GM23338 (cell line): ENCODE results near the gene SMG6. TPM values are rescaled to one million over a fixed set of nuclear protein-coding genes. Genes with fewer than 3 reads are reported as not detected.

Experiments used
- ATAC-seq: fragments of 200-7000 bp; cut with Tn5 transposase; 3 replicates; pipeline ENCODE4 v1.9.1; 2020
- DNase-seq: peaks from one replicate; pipeline ENCODE4 v3.0.0-alpha.2; 2015; ENCODE audit warnings: low spot score
- H2AFZ ChIP-seq: fragments of 200-600 bp; sonication (generic); 2 replicates; pipeline ENCODE4 v1.8.0; 2016; ENCODE audit warnings: antibody characterized with exemption, mild to moderate bottlenecking, moderate library complexity
- H3F3A ChIP-seq: fragments of 200-600 bp; sonication (generic); replicated peaks from 2 replicates; pipeline ENCODE4 v1.8.0; 2017; ENCODE audit warnings: antibody characterized with exemption, mixed run types, low read depth
- H3K27ac ChIP-seq: fragments of 200-600 bp; sonication (generic); 2 replicates; pipeline ENCODE4 v1.6.1; 2016; ENCODE audit warnings: low read depth
- H3K27me3 ChIP-seq: fragments of 200-600 bp; sonication (generic); 2 replicates; pipeline ENCODE4 v1.8.0; 2016; ENCODE audit warnings: mild to moderate bottlenecking, mixed run types, moderate library complexity; ENCODE audit not compliant: insufficient read depth
- H3K36me3 ChIP-seq: fragments of 200-600 bp; sonication (generic); 2 replicates; pipeline ENCODE4 v1.8.0; 2016; ENCODE audit warnings: mild to moderate bottlenecking; ENCODE audit not compliant: insufficient read depth
- H3K4me1 ChIP-seq: fragments of 200-600 bp; sonication (generic); 2 replicates; pipeline ENCODE4 v1.8.0; 2016; ENCODE audit warnings: mild to moderate bottlenecking, moderate library complexity; ENCODE audit not compliant: insufficient read depth
- H3K4me2 ChIP-seq: fragments of 200-600 bp; sonication (generic); 2 replicates; pipeline ENCODE4 v1.7.1; 2017; ENCODE audit warnings: mixed run types
- H3K4me3 ChIP-seq: fragments of 200-600 bp; sonication (generic); 2 replicates; pipeline ENCODE4 v1.6.1; 2016; ENCODE audit warnings: mixed run types
- H3K79me2 ChIP-seq: fragments of 200-600 bp; sonication (generic); replicated peaks from 2 replicates; pipeline ENCODE4 v1.8.0; 2017; ENCODE audit warnings: mild to moderate bottlenecking; ENCODE audit not compliant: insufficient read depth
- H3K9me2 ChIP-seq: fragments of 200-600 bp; sonication (generic); 2 replicates; pipeline ENCODE4 v1.8.0; 2017; ENCODE audit not compliant: insufficient read depth
- H4K20me1 ChIP-seq: fragments of 200-600 bp; sonication (generic); replicated peaks from 2 replicates; pipeline ENCODE4 v1.8.0; 2017; ENCODE audit warnings: mild to moderate bottlenecking; ENCODE audit not compliant: insufficient read depth
- H3K27ac Mint-ChIP-seq: 2 replicates; pipeline ENCODE4 v1.8.0; 2020; ENCODE audit warnings: inconsistent platforms, mild to moderate bottlenecking, moderate library complexity, mixed read lengths
- H3K27me3 Mint-ChIP-seq: 3 replicates; pipeline ENCODE4 v1.8.0; 2022; ENCODE audit warnings: low read depth, mild to moderate bottlenecking, moderate library complexity, mixed read lengths, inconsistent platforms; ENCODE audit not compliant: insufficient read depth, poor library complexity
- H3K36me3 Mint-ChIP-seq: 3 replicates; pipeline ENCODE4 v1.8.0; 2021; ENCODE audit warnings: low read depth, mild to moderate bottlenecking, inconsistent platforms, moderate library complexity, mixed read lengths
- H3K4me1 Mint-ChIP-seq: 3 replicates; pipeline ENCODE4 v1.8.0; 2020; ENCODE audit warnings: mild to moderate bottlenecking, inconsistent platforms, mixed read lengths
- H3K4me3 Mint-ChIP-seq: 3 replicates; pipeline ENCODE4 v1.8.0; 2021; ENCODE audit warnings: moderate library complexity, mild to moderate bottlenecking, inconsistent platforms, mixed read lengths
- H3K9me3 Mint-ChIP-seq: 3 replicates; pipeline ENCODE4 v1.8.0; 2020; ENCODE audit warnings: moderate library complexity, mild to moderate bottlenecking, inconsistent platforms, mixed read lengths
- EZH2phosphoT487 ChIP-seq: fragments of 200-600 bp; sonication (generic); IDR thresholded peaks from one replicate; pipeline ENCODE4 v1.8.1; 2018; ENCODE audit warnings: antibody characterized with exemption; ENCODE audit not compliant: unreplicated experiment
- JUNB ChIP-seq: IDR thresholded peaks from one replicate; pipeline ENCODE4 v1.6.1; 2016; ENCODE audit warnings: antibody characterized with exemption; ENCODE audit not compliant: unreplicated experiment
- NANOG ChIP-seq: IDR thresholded peaks from 2 replicates; pipeline ENCODE4 v1.6.1; 2016; ENCODE audit warnings: antibody characterized with exemption, borderline replicate concordance
- STAT1 ChIP-seq: IDR thresholded peaks from one replicate; pipeline ENCODE4 v1.6.1; 2016; ENCODE audit warnings: antibody characterized with exemption; ENCODE audit not compliant: unreplicated experiment
- ZNF331 ChIP-seq: fragments of 250-450 bp; sonication (Bioruptor Pico); IDR thresholded peaks from 2 replicates; pipeline ENCODE4 v1.5.0; 2020; ENCODE audit warnings: low read depth, mild to moderate bottlenecking, moderate library complexity
- polyA plus RNA-seq: library from polyadenylated mRNA; unstranded; fragments of >200 nt; fragmentation: Nextera tagmentation; extraction: Ambion mirVana; gene quantifications from 2 replicates; pipeline ENCODE4 v1.2.1, GENCODE V29; 2016
- total RNA-seq: library from RNA; depleted of rRNA; stranded (reverse); fragments of >200 nt; shearing (Covaris generic); gene quantifications from 2 replicates; pipeline ENCODE4 v1.2.3, GENCODE V29; 2014
- TF ChIP-seq, protein P1 (sequence below), 2 experiments: fragments of 200-600 bp in 1 of 2; sonication (generic) in 1 of 2; conservative IDR thresholded peaks; 2 replicates each; pipeline versions ENCODE4 v1.5.1 to v1.6.1; 2016 to 2017; ENCODE audit warnings: antibody characterized with exemption in 2 of 2, low read depth in 2 of 2, mild to moderate bottlenecking in 2 of 2, moderate library complexity in 1 of 2
- TF ChIP-seq, protein P2 (sequence below): fragments of 250-450 bp; sonication (Bioruptor Pico); IDR thresholded peaks from 2 replicates; pipeline ENCODE4 v1.5.0; 2020; ENCODE audit warnings: mild to moderate bottlenecking, moderate library complexity
- TF ChIP-seq, protein P3 (sequence below): IDR thresholded peaks from one replicate; pipeline ENCODE4 v1.6.1; 2018; ENCODE audit warnings: antibody characterized with exemption; ENCODE audit not compliant: unreplicated experiment

SMG6 gene
- total and polyA plus RNA-seq, 2 experiments from 2014 or later: 10.4 to 43.1 TPM

DNA sequence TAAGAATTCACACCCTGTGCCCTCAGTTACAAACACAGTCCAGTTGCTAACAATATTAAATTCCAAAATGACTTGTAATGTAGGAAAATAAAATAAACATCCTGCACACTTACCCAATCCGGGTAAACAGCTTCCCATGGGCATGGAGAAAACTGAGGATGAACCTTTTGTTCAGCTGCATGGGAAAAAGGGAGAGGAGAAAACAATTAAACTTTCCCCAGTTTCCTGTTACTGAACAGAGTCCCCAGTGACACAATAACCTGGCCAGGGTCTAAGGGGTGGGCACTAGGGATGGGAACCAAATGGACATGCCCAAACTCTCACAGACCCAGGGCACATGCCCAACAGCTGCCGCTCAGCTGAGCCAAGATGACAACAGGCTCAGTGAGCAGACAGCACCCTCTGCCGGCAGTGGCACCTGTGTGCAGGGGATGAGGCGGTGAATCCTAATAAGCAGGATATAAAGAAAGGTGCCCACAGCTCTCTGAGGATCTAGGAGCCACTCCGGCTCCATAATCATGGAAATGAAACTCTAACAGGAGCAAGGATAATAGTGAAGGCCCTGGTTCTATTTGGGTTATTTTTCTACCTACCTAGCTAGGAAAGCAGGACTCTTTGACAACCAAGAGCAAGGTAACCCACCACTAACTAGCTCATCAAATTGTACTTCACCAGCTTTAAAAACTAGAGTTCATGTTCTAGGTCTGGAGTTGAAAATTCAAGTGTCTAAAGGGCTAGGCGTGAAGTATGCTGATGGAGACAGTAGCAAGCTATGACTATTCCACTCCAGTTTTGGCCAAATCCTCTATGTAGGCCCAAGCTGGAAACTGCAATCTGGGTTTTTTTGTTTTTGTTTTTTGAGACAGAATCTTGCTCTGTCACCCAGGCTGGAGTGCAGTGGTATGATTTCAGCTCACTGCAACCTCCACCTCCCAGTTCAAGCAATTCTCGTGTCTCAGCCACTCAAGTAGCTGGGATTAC is 58.8 kb downstream of the SMG6 start:
- H3K4me2 ChIP-seq: no peak overlapping the region
- peak; percentile 99 for ATAC-seq
- TF ChIP-seq, protein P1, sequence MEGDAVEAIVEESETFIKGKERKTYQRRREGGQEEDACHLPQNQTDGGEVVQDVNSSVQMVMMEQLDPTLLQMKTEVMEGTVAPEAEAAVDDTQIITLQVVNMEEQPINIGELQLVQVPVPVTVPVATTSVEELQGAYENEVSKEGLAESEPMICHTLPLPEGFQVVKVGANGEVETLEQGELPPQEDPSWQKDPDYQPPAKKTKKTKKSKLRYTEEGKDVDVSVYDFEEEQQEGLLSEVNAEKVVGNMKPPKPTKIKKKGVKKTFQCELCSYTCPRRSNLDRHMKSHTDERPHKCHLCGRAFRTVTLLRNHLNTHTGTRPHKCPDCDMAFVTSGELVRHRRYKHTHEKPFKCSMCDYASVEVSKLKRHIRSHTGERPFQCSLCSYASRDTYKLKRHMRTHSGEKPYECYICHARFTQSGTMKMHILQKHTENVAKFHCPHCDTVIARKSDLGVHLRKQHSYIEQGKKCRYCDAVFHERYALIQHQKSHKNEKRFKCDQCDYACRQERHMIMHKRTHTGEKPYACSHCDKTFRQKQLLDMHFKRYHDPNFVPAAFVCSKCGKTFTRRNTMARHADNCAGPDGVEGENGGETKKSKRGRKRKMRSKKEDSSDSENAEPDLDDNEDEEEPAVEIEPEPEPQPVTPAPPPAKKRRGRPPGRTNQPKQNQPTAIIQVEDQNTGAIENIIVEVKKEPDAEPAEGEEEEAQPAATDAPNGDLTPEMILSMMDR (conservative IDR thresholded peaks at IDR 0.05; ENCODE audit: low read depth in 2 of 2): peak; percentile 98 to 99
- TF ChIP-seq ZNF331 (CRISPR knock-in tag): no peak

DNA sequence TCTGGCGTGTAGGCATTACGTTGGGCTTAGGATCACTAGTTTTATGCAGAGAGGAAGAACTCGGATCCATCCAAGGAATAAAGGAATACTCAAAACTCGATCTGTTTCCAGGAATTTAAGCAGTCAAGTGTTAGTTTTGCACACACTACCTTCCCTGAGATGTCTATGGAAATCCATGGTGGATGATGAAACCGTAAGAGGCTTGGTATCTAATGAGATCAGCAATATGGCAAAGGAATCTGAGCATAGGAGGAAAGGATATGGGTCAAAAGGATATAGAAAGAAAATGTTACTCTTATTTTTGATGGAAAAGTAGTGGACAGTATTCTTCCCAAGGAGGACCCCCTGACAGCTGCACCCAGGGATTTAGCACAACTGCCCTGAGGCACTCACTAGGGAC is 59.6 kb downstream of the SMG6 start:
- Histone ChIP-seq H3K4me3 (no peak overlapping the region), H3K4me1 (no peaks in the 10 kb centered on the region), H3K4me2 (no peak overlapping the region), H3K27me3 (no peaks in the 10 kb centered on the region), H4K20me1 (peaks cover 19% of the 10 kb centered on the region), H3K27ac (no peak overlapping the region), H3K9me2 (no peaks in the 10 kb centered on the region), H3F3A (peaks cover 3% of the 10 kb centered on the region; the same call in 1 of the 2 replicates), H3K79me2 (no peaks in the 10 kb centered on the region), H2AFZ (no peak overlapping the region), H3K36me3 (no peaks in the 10 kb centered on the region; the same call in 1 of the 2 replicates)
- Mint-ChIP-seq H3K4me1 (peaks cover under 1% of the 10 kb centered on the region; the same call in 1 of the 3 replicates), H3K9me3 (no peaks in the 10 kb centered on the region), H3K36me3 (peaks cover 13% of the 10 kb centered on the region), H3K27ac (no peak overlapping the region), H3K4me3 (no peak overlapping the region; the same call in 2 of the 3 replicates), H3K27me3 (no peaks in the 10 kb centered on the region)
- ATAC-seq: no peak
- DNase-seq: no peak
- TF ChIP-seq NANOG (no peak), ZNF331 (CRISPR knock-in tag) (no peak), EZH2phosphoT487 (no peak), STAT1 (no peak), JUNB (no peak)
- TF ChIP-seq, protein P2, sequence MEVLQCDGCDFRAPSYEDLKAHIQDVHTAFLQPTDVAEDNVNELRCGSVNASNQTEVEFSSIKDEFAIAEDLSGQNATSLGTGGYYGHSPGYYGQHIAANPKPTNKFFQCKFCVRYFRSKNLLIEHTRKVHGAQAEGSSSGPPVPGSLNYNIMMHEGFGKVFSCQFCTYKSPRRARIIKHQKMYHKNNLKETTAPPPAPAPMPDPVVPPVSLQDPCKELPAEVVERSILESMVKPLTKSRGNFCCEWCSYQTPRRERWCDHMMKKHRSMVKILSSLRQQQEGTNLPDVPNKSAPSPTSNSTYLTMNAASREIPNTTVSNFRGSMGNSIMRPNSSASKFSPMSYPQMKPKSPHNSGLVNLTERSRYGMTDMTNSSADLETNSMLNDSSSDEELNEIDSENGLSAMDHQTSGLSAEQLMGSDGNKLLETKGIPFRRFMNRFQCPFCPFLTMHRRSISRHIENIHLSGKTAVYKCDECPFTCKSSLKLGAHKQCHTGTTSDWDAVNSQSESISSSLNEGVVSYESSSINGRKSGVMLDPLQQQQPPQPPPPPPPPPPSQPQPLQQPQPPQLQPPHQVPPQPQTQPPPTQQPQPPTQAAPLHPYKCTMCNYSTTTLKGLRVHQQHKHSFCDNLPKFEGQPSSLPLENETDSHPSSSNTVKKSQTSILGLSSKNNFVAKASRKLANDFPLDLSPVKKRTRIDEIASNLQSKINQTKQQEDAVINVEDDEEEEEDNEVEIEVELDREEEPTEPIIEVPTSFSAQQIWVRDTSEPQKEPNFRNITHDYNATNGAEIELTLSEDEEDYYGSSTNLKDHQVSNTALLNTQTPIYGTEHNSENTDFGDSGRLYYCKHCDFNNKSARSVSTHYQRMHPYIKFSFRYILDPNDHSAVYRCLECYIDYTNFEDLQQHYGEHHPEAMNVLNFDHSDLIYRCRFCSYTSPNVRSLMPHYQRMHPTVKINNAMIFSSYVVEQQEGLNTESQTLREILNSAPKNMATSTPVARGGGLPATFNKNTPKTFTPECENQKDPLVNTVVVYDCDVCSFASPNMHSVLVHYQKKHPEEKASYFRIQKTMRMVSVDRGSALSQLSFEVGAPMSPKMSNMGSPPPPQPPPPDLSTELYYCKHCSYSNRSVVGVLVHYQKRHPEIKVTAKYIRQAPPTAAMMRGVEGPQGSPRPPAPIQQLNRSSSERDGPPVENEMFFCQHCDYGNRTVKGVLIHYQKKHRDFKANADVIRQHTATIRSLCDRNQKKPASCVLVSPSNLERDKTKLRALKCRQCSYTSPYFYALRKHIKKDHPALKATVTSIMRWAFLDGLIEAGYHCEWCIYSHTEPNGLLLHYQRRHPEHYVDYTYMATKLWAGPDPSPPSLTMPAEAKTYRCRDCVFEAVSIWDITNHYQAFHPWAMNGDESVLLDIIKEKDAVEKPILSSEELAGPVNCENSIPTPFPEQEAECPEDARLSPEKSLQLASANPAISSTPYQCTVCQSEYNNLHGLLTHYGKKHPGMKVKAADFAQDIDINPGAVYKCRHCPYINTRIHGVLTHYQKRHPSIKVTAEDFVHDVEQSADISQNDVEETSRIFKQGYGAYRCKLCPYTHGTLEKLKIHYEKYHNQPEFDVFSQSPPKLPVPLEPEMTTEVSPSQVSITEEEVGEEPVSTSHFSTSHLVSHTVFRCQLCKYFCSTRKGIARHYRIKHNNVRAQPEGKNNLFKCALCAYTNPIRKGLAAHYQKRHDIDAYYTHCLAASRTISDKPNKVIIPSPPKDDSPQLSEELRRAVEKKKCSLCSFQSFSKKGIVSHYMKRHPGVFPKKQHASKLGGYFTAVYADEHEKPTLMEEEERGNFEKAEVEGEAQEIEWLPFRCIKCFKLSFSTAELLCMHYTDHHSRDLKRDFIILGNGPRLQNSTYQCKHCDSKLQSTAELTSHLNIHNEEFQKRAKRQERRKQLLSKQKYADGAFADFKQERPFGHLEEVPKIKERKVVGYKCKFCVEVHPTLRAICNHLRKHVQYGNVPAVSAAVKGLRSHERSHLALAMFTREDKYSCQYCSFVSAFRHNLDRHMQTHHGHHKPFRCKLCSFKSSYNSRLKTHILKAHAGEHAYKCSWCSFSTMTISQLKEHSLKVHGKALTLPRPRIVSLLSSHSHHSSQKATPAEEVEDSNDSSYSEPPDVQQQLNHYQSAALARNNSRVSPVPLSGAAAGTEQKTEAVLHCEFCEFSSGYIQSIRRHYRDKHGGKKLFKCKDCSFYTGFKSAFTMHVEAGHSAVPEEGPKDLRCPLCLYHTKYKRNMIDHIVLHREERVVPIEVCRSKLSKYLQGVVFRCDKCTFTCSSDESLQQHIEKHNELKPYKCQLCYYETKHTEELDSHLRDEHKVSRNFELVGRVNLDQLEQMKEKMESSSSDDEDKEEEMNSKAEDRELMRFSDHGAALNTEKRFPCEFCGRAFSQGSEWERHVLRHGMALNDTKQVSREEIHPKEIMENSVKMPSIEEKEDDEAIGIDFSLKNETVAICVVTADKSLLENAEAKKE (CRISPR knock-in tag): no peak
- TF ChIP-seq, protein P3, sequence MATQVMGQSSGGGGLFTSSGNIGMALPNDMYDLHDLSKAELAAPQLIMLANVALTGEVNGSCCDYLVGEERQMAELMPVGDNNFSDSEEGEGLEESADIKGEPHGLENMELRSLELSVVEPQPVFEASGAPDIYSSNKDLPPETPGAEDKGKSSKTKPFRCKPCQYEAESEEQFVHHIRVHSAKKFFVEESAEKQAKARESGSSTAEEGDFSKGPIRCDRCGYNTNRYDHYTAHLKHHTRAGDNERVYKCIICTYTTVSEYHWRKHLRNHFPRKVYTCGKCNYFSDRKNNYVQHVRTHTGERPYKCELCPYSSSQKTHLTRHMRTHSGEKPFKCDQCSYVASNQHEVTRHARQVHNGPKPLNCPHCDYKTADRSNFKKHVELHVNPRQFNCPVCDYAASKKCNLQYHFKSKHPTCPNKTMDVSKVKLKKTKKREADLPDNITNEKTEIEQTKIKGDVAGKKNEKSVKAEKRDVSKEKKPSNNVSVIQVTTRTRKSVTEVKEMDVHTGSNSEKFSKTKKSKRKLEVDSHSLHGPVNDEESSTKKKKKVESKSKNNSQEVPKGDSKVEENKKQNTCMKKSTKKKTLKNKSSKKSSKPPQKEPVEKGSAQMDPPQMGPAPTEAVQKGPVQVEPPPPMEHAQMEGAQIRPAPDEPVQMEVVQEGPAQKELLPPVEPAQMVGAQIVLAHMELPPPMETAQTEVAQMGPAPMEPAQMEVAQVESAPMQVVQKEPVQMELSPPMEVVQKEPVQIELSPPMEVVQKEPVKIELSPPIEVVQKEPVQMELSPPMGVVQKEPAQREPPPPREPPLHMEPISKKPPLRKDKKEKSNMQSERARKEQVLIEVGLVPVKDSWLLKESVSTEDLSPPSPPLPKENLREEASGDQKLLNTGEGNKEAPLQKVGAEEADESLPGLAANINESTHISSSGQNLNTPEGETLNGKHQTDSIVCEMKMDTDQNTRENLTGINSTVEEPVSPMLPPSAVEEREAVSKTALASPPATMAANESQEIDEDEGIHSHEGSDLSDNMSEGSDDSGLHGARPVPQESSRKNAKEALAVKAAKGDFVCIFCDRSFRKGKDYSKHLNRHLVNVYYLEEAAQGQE: no peak

More for the DNA sequence above, 58.8 kb downstream of the SMG6 start:
- Mint-ChIP-seq H3K9me3 (no peaks in the 10 kb centered on the region), H3K27ac (no peak overlapping the region), H3K27me3 (peaks cover 2% of the 10 kb centered on the region), H3K36me3 (peaks cover 20% of the 10 kb centered on the region), H3K4me3 (no peak overlapping the region), H3K4me1 (no peaks in the 10 kb centered on the region)
- Histone ChIP-seq H4K20me1 (peaks cover 19% of the 10 kb centered on the region), H3K27me3 (no peaks in the 10 kb centered on the region), H3F3A (peaks cover 3% of the 10 kb centered on the region; the same call in 1 of the 2 replicates), H2AFZ (no peak overlapping the region), H3K36me3 (no peaks in the 10 kb centered on the region; the same call in 1 of the 2 replicates), H3K4me3 (no peak overlapping the region), H3K79me2 (no peaks in the 10 kb centered on the region), H3K4me1 (no peaks in the 10 kb centered on the region), H3K9me2 (no peaks in the 10 kb centered on the region), H3K27ac (peak overlapping the region; percentile 50; the same call in 1 of the 2 replicates)
- DNase-seq: peak; percentile 91
